Glutamatergic neuron (in vitro differentiated cells): ENCODE data around the gene ETS1. TPM values are rescaled to one million over a fixed set of nuclear protein-coding genes. Genes with fewer than 3 reads are reported as not detected.

Experiments used
- DNase-seq: peaks from one replicate; pipeline ENCODE4 v3.0.0; 2022
- H3K27ac Mint-ChIP-seq: one replicate; pipeline ENCODE4 v1.8.0; 2020; ENCODE audit warnings: mild to moderate bottlenecking, mixed read lengths, inconsistent platforms; ENCODE audit not compliant: unreplicated experiment
- H3K27me3 Mint-ChIP-seq: one replicate; pipeline ENCODE4 v1.8.0; 2020; ENCODE audit warnings: mild to moderate bottlenecking, moderate library complexity, mixed read lengths, inconsistent platforms; ENCODE audit not compliant: unreplicated experiment
- H3K36me3 Mint-ChIP-seq: one replicate; pipeline ENCODE4 v1.8.0; 2020; ENCODE audit warnings: mild to moderate bottlenecking, mixed read lengths, inconsistent platforms; ENCODE audit not compliant: unreplicated experiment
- H3K4me1 Mint-ChIP-seq: one replicate; pipeline ENCODE4 v1.8.0; 2020; ENCODE audit warnings: mild to moderate bottlenecking, low read depth, mixed read lengths, inconsistent platforms; ENCODE audit not compliant: unreplicated experiment
- H3K4me3 Mint-ChIP-seq: one replicate; pipeline ENCODE4 v1.8.0; 2020; ENCODE audit warnings: mild to moderate bottlenecking, mixed read lengths, inconsistent platforms; ENCODE audit not compliant: unreplicated experiment
- H3K9me3 Mint-ChIP-seq: one replicate; pipeline ENCODE4 v1.8.0; 2020; ENCODE audit warnings: mild to moderate bottlenecking, moderate library complexity, mixed read lengths, inconsistent platforms; ENCODE audit not compliant: unreplicated experiment
- total RNA-seq: library from RNA; stranded (reverse); fragmentation: NEBNext Ultra II Directional; extraction: Animal tissue kit (Norgen Biotek cat#: 25700); gene quantifications from one replicate; pipeline ENCODE4 v1.2.1, GENCODE V29; 2021; ENCODE audit not compliant: unreplicated experiment
- TF ChIP-seq, protein P1 (sequence below): fragments of 200-600 bp; sonication (generic); IDR thresholded peaks from one replicate; pipeline ENCODE4 v1.5.0; 2021; ENCODE audit not compliant: partially characterized antibody, unreplicated experiment

ETS1 gene
- total RNA-seq, 1 donor from 2014 or later, result 1.0 TPM

DNA sequence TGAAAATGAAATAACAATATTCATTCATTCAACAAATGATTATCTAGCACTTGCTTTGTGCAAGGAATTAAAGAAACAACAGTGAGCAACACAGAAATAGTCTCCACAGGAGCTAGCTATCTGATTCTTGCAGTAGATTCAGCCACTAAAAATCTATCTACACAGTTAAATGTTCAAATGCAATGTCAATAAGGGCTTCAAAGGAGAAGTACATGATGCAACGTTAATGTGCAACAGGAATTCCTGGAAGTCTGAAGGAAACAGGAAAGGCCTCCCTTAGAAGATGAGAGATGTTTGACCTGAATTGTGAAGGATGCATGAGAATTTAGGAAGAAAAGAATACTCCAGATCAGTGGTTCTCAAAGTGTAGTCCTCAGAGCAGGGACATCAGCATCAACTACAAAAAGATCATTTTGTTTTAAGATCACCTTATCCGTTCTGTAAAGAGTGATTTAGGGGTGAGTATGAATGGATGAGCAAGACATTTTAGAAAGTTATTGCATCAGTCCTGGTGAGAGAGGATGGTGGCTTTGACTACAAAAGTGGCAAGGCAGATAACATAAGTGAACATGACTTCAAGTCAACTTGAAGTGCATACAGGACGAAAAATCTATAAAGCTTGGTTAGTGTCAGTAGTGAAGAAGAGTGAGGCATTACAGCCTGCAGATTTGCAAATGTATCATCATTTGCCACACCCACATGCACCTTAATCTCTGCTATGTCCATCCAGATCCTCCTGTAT is 96.0 kb downstream of the ETS1 start:
- no peaks in the 10 kb centered on the region for H3K4me1 Mint-ChIP-seq
- no peak for DNase-seq
- no peak overlapping the region for H3K4me3 Mint-ChIP-seq
- no peak overlapping the region for H3K27ac Mint-ChIP-seq
- no peaks in the 10 kb centered on the region for H3K9me3 Mint-ChIP-seq
- TF ChIP-seq, protein P1, sequence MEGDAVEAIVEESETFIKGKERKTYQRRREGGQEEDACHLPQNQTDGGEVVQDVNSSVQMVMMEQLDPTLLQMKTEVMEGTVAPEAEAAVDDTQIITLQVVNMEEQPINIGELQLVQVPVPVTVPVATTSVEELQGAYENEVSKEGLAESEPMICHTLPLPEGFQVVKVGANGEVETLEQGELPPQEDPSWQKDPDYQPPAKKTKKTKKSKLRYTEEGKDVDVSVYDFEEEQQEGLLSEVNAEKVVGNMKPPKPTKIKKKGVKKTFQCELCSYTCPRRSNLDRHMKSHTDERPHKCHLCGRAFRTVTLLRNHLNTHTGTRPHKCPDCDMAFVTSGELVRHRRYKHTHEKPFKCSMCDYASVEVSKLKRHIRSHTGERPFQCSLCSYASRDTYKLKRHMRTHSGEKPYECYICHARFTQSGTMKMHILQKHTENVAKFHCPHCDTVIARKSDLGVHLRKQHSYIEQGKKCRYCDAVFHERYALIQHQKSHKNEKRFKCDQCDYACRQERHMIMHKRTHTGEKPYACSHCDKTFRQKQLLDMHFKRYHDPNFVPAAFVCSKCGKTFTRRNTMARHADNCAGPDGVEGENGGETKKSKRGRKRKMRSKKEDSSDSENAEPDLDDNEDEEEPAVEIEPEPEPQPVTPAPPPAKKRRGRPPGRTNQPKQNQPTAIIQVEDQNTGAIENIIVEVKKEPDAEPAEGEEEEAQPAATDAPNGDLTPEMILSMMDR, result no peak
- H3K36me3 Mint-ChIP-seq, result no peaks in the 10 kb centered on the region
- no peaks in the 10 kb centered on the region for H3K27me3 Mint-ChIP-seq

DNA sequence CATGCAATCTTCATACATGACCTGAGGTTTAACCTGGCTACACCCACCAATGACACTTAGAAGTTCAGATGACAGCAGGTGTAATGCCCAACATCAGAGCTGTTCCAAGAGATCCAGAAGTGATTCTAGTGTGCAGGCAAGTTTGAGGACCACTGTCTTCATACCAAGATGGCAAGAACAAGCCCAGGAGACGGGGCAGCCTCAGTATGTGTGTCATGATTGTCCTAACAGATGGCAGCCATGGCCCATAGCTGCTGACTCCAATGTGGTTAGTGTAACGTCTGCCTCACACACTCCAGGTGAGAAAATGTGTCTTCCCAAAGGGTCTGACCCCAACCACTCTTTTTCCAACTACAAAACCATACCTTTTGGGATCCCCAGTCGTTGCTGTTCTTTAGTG is 97.3 kb downstream of the ETS1 start:
- no peaks in the 10 kb centered on the region for H3K9me3 Mint-ChIP-seq
- TF ChIP-seq, protein P1, result no peak
- DNase-seq, result no peak
- no peak overlapping the region for H3K27ac Mint-ChIP-seq
- H3K4me3 Mint-ChIP-seq, result no peak overlapping the region
- no peaks in the 10 kb centered on the region for H3K27me3 Mint-ChIP-seq
- no peaks in the 10 kb centered on the region for H3K4me1 Mint-ChIP-seq
- H3K36me3 Mint-ChIP-seq, result no peaks in the 10 kb centered on the region

DNA sequence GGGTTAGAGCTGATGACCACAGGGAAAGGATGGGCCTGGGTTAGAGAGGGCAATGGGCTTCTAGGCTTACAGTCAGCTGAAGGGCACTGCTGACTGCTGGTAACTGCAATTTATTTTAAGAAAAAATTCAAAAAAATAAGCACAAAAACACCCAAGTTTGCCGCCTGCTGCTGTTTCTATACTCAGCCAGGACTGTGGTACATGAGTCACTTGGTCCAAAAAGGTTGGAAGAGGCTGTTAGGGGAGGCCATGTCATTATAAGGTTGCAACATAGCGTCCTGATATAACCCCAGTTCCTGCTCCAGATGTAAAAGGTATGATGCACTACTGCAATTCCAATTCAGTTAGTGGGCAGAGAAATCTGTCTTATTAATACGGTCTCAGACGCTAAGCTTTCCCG is 98.9 kb downstream of the ETS1 start:
- Mint-ChIP-seq H3K4me1 (no peaks in the 10 kb centered on the region), H3K4me3 (no peak overlapping the region), H3K9me3 (no peaks in the 10 kb centered on the region), H3K36me3 (no peaks in the 10 kb centered on the region), H3K27me3 (no peaks in the 10 kb centered on the region), H3K27ac (no peak overlapping the region)
- no peak for DNase-seq
- TF ChIP-seq, protein P1, result no peak

- H3K27ac Mint-ChIP-seq, result no peak overlapping the region
Observed at GRCh38 chr11:128487978-128488377, 99.4 kb downstream of the ETS1 start.

DNA sequence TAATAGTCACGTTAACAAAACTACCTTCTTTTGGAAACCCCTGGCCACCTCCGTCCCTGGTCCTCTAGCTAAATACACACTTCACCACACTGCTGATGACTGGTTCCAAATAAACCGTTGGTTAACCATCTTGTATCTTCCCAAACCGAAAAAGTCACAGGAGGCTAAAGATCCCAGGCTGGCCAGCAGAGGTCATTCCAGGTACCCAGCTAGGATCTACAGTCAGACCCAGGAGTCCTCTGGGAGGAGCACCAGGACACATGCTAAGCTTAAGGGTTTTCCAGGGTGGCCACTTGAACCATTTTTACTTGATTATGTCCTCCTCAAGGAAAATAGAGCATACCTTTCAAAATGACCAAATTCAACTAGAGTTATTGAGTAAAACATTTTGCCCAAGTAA is 103.2 kb downstream of the ETS1 start:
- TF ChIP-seq, protein P1, result no peak
- Mint-ChIP-seq H3K36me3 (no peaks in the 10 kb centered on the region), H3K27ac (no peak overlapping the region), H3K27me3 (peaks cover 2% of the 10 kb centered on the region), H3K9me3 (no peaks in the 10 kb centered on the region), H3K4me1 (no peaks in the 10 kb centered on the region), H3K4me3 (no peak overlapping the region)
- no peak for DNase-seq

More at GRCh38 chr11:128487978-128488377, 99.4 kb downstream of the ETS1 start:
- Mint-ChIP-seq H3K27me3 (no peaks in the 10 kb centered on the region), H3K4me1 (no peaks in the 10 kb centered on the region), H3K4me3 (no peak overlapping the region), H3K9me3 (no peaks in the 10 kb centered on the region), H3K36me3 (no peaks in the 10 kb centered on the region)
- DNase-seq, result no peak
- TF ChIP-seq, protein P1, result no peak
